HG02678 (cell line): Measurements from ENCODE around the gene ZBTB2.
"Not testable (repeated sequence)": the region's sequence is repeated elsewhere in the genome, so short reads cannot be mapped to it uniquely, and the experiment has no call there.

Source experiments
- ATAC-seq: cut with Tn5 transposase; IDR thresholded peaks from one replicate; pipeline ENCODE4 v1.9.1; 2021; ENCODE audit warnings: mild to moderate bottlenecking, moderate library complexity; ENCODE audit not compliant: unreplicated experiment

Gene ZBTB2

GRCh38 chr6:151374036-151374683 lies 17.2 kb downstream of the ZBTB2 start:
- no peak for ATAC-seq

- no peak for ATAC-seq
Measured at GRCh38 chr6:151372164-151372563, 19.2 kb downstream of the ZBTB2 start.

GRCh38 chr6:151370509-151371078 lies 20.8 kb downstream of the ZBTB2 start:
- no peak for ATAC-seq

- ATAC-seq: no peak
Measured at GRCh38 chr6:151365233-151365632, 26.1 kb downstream of the ZBTB2 start.

GRCh38 chr6:151359486-151359885 lies 31.9 kb downstream of the ZBTB2 start:
- ATAC-seq: no peak

- ATAC-seq: no peak
Measured at GRCh38 chr6:151358475-151358874, 32.9 kb downstream of the ZBTB2 start.

- no peak for ATAC-seq
Measured at GRCh38 chr6:151357758-151358436, 33.5 kb downstream of the ZBTB2 start.

- not testable (repeated sequence) for ATAC-seq
Measured at GRCh38 chr6:151356983-151357382, 34.4 kb downstream of the ZBTB2 start.

GRCh38 chr6:151353795-151354194 lies 37.6 kb downstream of the ZBTB2 start:
- no peak for ATAC-seq

GRCh38 chr6:151352410-151353396 lies 38.7 kb downstream of the ZBTB2 start:
- ATAC-seq: no peak

- no peak for ATAC-seq
Measured at GRCh38 chr6:151351731-151352130, 39.6 kb downstream of the ZBTB2 start.

GRCh38 chr6:151351146-151351700 lies 40.1 kb downstream of the ZBTB2 start:
- no peak for ATAC-seq

GRCh38 chr6:151350442-151351145 lies 40.8 kb downstream of the ZBTB2 start:
- ATAC-seq: no peak

GRCh38 chr6:151349651-151350270 lies 41.6 kb downstream of the ZBTB2 start:
- ATAC-seq: no peak

GRCh38 chr6:151342750-151343149 lies 48.6 kb downstream of the ZBTB2 start:
- not testable (repeated sequence) for ATAC-seq

- no peak for ATAC-seq
Measured at GRCh38 chr6:151341476-151342195, 49.7 kb downstream of the ZBTB2 start.

GRCh38 chr6:151340219-151340978 lies 51.0 kb downstream of the ZBTB2 start:
- ATAC-seq: no peak

GRCh38 chr6:151339369-151339768 lies 52.0 kb downstream of the ZBTB2 start:
- ATAC-seq: no peak
